Measurements from ENCODE around the gene GRM4.

GRCh38 chr6:34093854-34094430, 51.9 kb downstream of the GRM4 start:
- TF ChIP-seq, protein P1, sequence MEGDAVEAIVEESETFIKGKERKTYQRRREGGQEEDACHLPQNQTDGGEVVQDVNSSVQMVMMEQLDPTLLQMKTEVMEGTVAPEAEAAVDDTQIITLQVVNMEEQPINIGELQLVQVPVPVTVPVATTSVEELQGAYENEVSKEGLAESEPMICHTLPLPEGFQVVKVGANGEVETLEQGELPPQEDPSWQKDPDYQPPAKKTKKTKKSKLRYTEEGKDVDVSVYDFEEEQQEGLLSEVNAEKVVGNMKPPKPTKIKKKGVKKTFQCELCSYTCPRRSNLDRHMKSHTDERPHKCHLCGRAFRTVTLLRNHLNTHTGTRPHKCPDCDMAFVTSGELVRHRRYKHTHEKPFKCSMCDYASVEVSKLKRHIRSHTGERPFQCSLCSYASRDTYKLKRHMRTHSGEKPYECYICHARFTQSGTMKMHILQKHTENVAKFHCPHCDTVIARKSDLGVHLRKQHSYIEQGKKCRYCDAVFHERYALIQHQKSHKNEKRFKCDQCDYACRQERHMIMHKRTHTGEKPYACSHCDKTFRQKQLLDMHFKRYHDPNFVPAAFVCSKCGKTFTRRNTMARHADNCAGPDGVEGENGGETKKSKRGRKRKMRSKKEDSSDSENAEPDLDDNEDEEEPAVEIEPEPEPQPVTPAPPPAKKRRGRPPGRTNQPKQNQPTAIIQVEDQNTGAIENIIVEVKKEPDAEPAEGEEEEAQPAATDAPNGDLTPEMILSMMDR (conservative IDR thresholded peaks at IDR 0.05): no peak
- no peak for TF ChIP-seq EZH2 (IDR thresholded peaks at IDR 0.05; ENCODE audit: low read depth)

All from PC-9 (cell line).